OCI-LY1 (cell line): ENCODE results near the gene SNRNP200.

ENCODE experiments used
- H2AFZ ChIP-seq: fragments of 200-600 bp; sonication (generic), shearing (Covaris generic); 2 replicates; pipeline ENCODE4 v1.6.0; 2014; ENCODE audit warnings: antibody characterized with exemption, mild to moderate bottlenecking, low read length
- H3F3A ChIP-seq: fragments of 200-600 bp; sonication (generic), shearing (Covaris generic); 2 replicates; pipeline ENCODE4 v1.6.0; 2014; ENCODE audit warnings: mild to moderate bottlenecking, antibody characterized with exemption, low read length, moderate library complexity; ENCODE audit not compliant: insufficient read depth
- H3K27ac ChIP-seq: fragments of 200-600 bp; sonication (generic); 2 replicates; pipeline ENCODE4 v1.5.1; 2014; ENCODE audit warnings: low read length, mixed run types, mild to moderate bottlenecking, low read depth; ENCODE audit not compliant: poor library complexity, severe bottlenecking
- H3K27me3 ChIP-seq: fragments of 200-600 bp; sonication (generic); 2 replicates; pipeline ENCODE4 v1.6.0; 2014; ENCODE audit warnings: antibody characterized with exemption, mild to moderate bottlenecking, low read length, moderate library complexity; ENCODE audit not compliant: insufficient read depth
- H3K36me3 ChIP-seq: fragments of 200-600 bp; sonication (generic); 2 replicates; pipeline ENCODE4 v1.6.1; 2014; ENCODE audit warnings: mild to moderate bottlenecking, antibody characterized with exemption, low read length, moderate library complexity, mixed read lengths; ENCODE audit not compliant: insufficient read depth
- H3K4me1 ChIP-seq: fragments of 200-600 bp; sonication (generic); 2 replicates; pipeline ENCODE4 v1.5.1; 2014; ENCODE audit warnings: mild to moderate bottlenecking, low read length, moderate library complexity; ENCODE audit not compliant: insufficient read depth, severe bottlenecking
- H3K4me2 ChIP-seq: fragments of 200-600 bp; sonication (generic), shearing (Covaris generic); 2 replicates; pipeline ENCODE4 v1.6.1; 2014; ENCODE audit warnings: low read length
- H3K4me3 ChIP-seq: fragments of 200-600 bp; sonication (generic); 2 replicates; pipeline ENCODE4 v1.5.1; 2014; ENCODE audit warnings: low read length, low read depth, mild to moderate bottlenecking, mixed read lengths; ENCODE audit not compliant: poor library complexity, severe bottlenecking
- H3K79me2 ChIP-seq: fragments of 200-600 bp; shearing (Covaris generic); 2 replicates; pipeline ENCODE4 v1.6.1; 2016; ENCODE audit warnings: mixed run types, low read length, mixed read lengths; ENCODE audit not compliant: insufficient read depth
- H3K9ac ChIP-seq: fragments of 200-600 bp; sonication (generic), shearing (Covaris generic); 2 replicates; pipeline ENCODE4 v1.6.1; 2014; ENCODE audit warnings: mild to moderate bottlenecking, low read length, mixed read lengths
- H3K9me2 ChIP-seq: fragments of 200-600 bp; sonication (generic), shearing (Covaris generic); 2 replicates; pipeline ENCODE4 v1.6.1; 2014; ENCODE audit warnings: low read depth, mild to moderate bottlenecking, low read length, mixed read lengths
- H3K9me3 ChIP-seq: fragments of 200-600 bp; shearing (Covaris generic); 2 replicates; pipeline ENCODE4 v1.6.1; 2014; ENCODE audit warnings: low read length, mixed read lengths
- H4K20me1 ChIP-seq: fragments of 200-600 bp; sonication (generic), shearing (Covaris generic); 2 replicates; pipeline ENCODE4 v1.6.0; 2016; ENCODE audit warnings: mild to moderate bottlenecking, low read length; ENCODE audit not compliant: insufficient read depth
- CTCF ChIP-seq: fragments of 200-600 bp; sonication (generic), shearing (Covaris generic); IDR thresholded peaks from 2 replicates; pipeline ENCODE4 v1.5.1; 2017; ENCODE audit warnings: mild to moderate bottlenecking, antibody characterized with exemption, low read length, moderate library complexity, mixed read lengths
- EZH2 ChIP-seq: fragments of 200-600 bp; sonication (generic), shearing (Covaris generic); IDR thresholded peaks from 2 replicates; pipeline ENCODE4 v1.8.0; 2017; ENCODE audit warnings: borderline replicate concordance, mixed run types, mild to moderate bottlenecking, antibody characterized with exemption, low read length, moderate library complexity, mixed read lengths

Gene SNRNP200

GRCh38 chr2:96262306-96262705 is 43.0 kb downstream of the SNRNP200 start:
- Histone ChIP-seq H3K36me3 (peaks cover 27% of the 10 kb centered on the region; the same call in 1 of the 2 replicates), H3K79me2 (peaks cover 10% of the 10 kb centered on the region; the same call in 1 of the 2 replicates), H3K27ac (no peak overlapping the region), H3K9ac (no peak overlapping the region), H3K4me1 (peaks cover 50% of the 10 kb centered on the region), H3K27me3 (no peaks in the 10 kb centered on the region), H2AFZ (no peak overlapping the region), H4K20me1 (no peaks in the 10 kb centered on the region), H3K4me2 (no peak overlapping the region), H3F3A (no peaks in the 10 kb centered on the region), H3K4me3 (no peak overlapping the region), H3K9me2 (no peaks in the 10 kb centered on the region), H3K9me3 (no peaks in the 10 kb centered on the region)
- TF ChIP-seq CTCF: no peak
- no peak for TF ChIP-seq EZH2

- no peak overlapping the region for H2AFZ ChIP-seq
- H3K9ac ChIP-seq: no peak overlapping the region; the same call in 1 of the 2 replicates
- no peak overlapping the region for H3K4me3 ChIP-seq
- peaks cover 10% of the 10 kb centered on the region; the same call in 1 of the 2 replicates for H3K79me2 ChIP-seq
- no peaks in the 10 kb centered on the region for H3K27me3 ChIP-seq
- TF ChIP-seq CTCF: no peak
- TF ChIP-seq EZH2: no peak
- H3K4me2 ChIP-seq: no peak overlapping the region
- no peaks in the 10 kb centered on the region for H3K9me2 ChIP-seq
- peak overlapping the region; percentile 80 for H3K27ac ChIP-seq
- H3K9me3 ChIP-seq: no peaks in the 10 kb centered on the region
- H3K4me1 ChIP-seq: peaks cover 50% of the 10 kb centered on the region
- peaks cover 27% of the 10 kb centered on the region; the same call in 1 of the 2 replicates for H3K36me3 ChIP-seq
- no peaks in the 10 kb centered on the region for H4K20me1 ChIP-seq
- no peaks in the 10 kb centered on the region for H3F3A ChIP-seq
Measured at GRCh38 chr2:96261328-96262003, 43.9 kb downstream of the SNRNP200 start.

GRCh38 chr2:96260387-96261260 is 44.7 kb downstream of the SNRNP200 start:
- Histone ChIP-seq H3K4me2 (peak overlapping the region; percentile 21; the same call in 1 of the 2 replicates), H2AFZ (no peak overlapping the region), H4K20me1 (no peaks in the 10 kb centered on the region), H3F3A (no peaks in the 10 kb centered on the region), H3K9me3 (no peaks in the 10 kb centered on the region), H3K4me3 (peak overlapping the region; percentile 2), H3K4me1 (peaks cover 50% of the 10 kb centered on the region), H3K9ac (peak overlapping the region; percentile 43; the same call in 1 of the 2 replicates), H3K36me3 (peaks cover 30% of the 10 kb centered on the region; the same call in 1 of the 2 replicates), H3K27ac (peak overlapping the region; percentile 80), H3K27me3 (no peaks in the 10 kb centered on the region), H3K9me2 (no peaks in the 10 kb centered on the region), H3K79me2 (peaks cover 10% of the 10 kb centered on the region; the same call in 1 of the 2 replicates)
- TF ChIP-seq EZH2 (no peak), CTCF (peak; percentile 72)
